HG02798 (cell line): ENCODE measurements around the gene EMP1.

ENCODE experiments used
- ATAC-seq: cut with Tn5 transposase; IDR thresholded peaks from one replicate; pipeline ENCODE4 v1.9.1; 2021; ENCODE audit warnings: mild to moderate bottlenecking; ENCODE audit not compliant: unreplicated experiment, poor library complexity

EMP1 gene

GRCh38 chr12:13195250-13195649, 1.3 kb upstream of the EMP1 start:
- no peak for ATAC-seq

- no peak for ATAC-seq
Measured at GRCh38 chr12:13195785-13196129, 769 bp upstream of the EMP1 start.

GRCh38 chr12:13197032-13197431, 506 bp downstream of the EMP1 start:
- no peak for ATAC-seq

GRCh38 chr12:13197526-13198143, 1.1 kb downstream of the EMP1 start:
- ATAC-seq = no peak

- no peak for ATAC-seq
Measured at GRCh38 chr12:13198241-13198640, 1.7 kb downstream of the EMP1 start.

GRCh38 chr12:13198876-13199275, 2.4 kb downstream of the EMP1 start:
- no peak for ATAC-seq

GRCh38 chr12:13199592-13199991, 3.1 kb downstream of the EMP1 start:
- no peak for ATAC-seq

- no peak for ATAC-seq
Measured at GRCh38 chr12:13200841-13201240, 4.3 kb downstream of the EMP1 start.

- ATAC-seq = no peak
Measured at GRCh38 chr12:13203034-13203922, 6.8 kb downstream of the EMP1 start.

GRCh38 chr12:13204428-13204827, 7.9 kb downstream of the EMP1 start:
- no peak for ATAC-seq

- no peak for ATAC-seq
Measured at GRCh38 chr12:13205809-13206559, 9.5 kb downstream of the EMP1 start.

- no peak for ATAC-seq
Measured at GRCh38 chr12:13206560-13206897, 10.0 kb downstream of the EMP1 start.

GRCh38 chr12:13208533-13209435, 12.3 kb downstream of the EMP1 start:
- ATAC-seq = no peak

GRCh38 chr12:13209436-13210235, 13.1 kb downstream of the EMP1 start:
- ATAC-seq = no peak

GRCh38 chr12:13210236-13211190, 14.0 kb downstream of the EMP1 start:
- ATAC-seq = no peak

- no peak for ATAC-seq
Measured at GRCh38 chr12:13211191-13211858, 14.8 kb downstream of the EMP1 start.

- no peak for ATAC-seq
Measured at GRCh38 chr12:13211859-13212664, 15.5 kb downstream of the EMP1 start.
